Loucy (cell line): ENCODE data around the gene GNAI3.

Source experiments
- H2AFZ ChIP-seq: fragments of 200-600 bp; sonication (generic); 2 replicates; pipeline ENCODE4 v1.6.0; 2016; ENCODE audit warnings: antibody characterized with exemption, mild to moderate bottlenecking, low read length, moderate library complexity
- H3F3A ChIP-seq: fragments of 200-600 bp; 2 replicates; pipeline ENCODE4 v1.6.0; 2016; ENCODE audit warnings: antibody characterized with exemption, low read depth, mild to moderate bottlenecking
- H3K27me3 ChIP-seq: fragments of 200-600 bp; sonication (generic); 2 replicates; pipeline ENCODE4 v1.6.1; 2014; ENCODE audit warnings: low read length, mild to moderate bottlenecking; ENCODE audit not compliant: insufficient read depth, poor library complexity, severe bottlenecking
- H3K36me3 ChIP-seq: fragments of 200-600 bp; sonication (generic); 2 replicates; pipeline ENCODE4 v1.6.1; 2016; ENCODE audit warnings: low read length; ENCODE audit not compliant: insufficient read depth
- H3K4me1 ChIP-seq: fragments of 200-600 bp; sonication (generic); 2 replicates; pipeline ENCODE4 v1.5.1; 2014; ENCODE audit warnings: low read length, mild to moderate bottlenecking; ENCODE audit not compliant: insufficient read depth, poor library complexity, severe bottlenecking
- H3K4me2 ChIP-seq: fragments of 200-600 bp; sonication (generic); 2 replicates; pipeline ENCODE4 v1.6.0; 2014; ENCODE audit warnings: antibody characterized with exemption, low read length, low read depth, mild to moderate bottlenecking; ENCODE audit not compliant: poor library complexity, severe bottlenecking
- H3K4me3 ChIP-seq: fragments of 200-600 bp; sonication (generic); 2 replicates; pipeline ENCODE4 v1.5.1; 2014; ENCODE audit warnings: low read length, mild to moderate bottlenecking, mixed read lengths; ENCODE audit not compliant: poor library complexity, severe bottlenecking
- H3K79me2 ChIP-seq: fragments of 200-600 bp; sonication (generic); 2 replicates; pipeline ENCODE4 v1.6.1; 2014; ENCODE audit warnings: low read length; ENCODE audit not compliant: insufficient read depth
- H3K9ac ChIP-seq: fragments of 200-600 bp; sonication (generic); 2 replicates; pipeline ENCODE4 v1.6.0; 2014; ENCODE audit warnings: mild to moderate bottlenecking, low read depth, low read length, moderate library complexity; ENCODE audit not compliant: poor library complexity, severe bottlenecking
- H3K9me2 ChIP-seq: fragments of 200-600 bp; sonication (generic); replicated peaks from 2 replicates; pipeline ENCODE4 v1.6.1; 2016; ENCODE audit warnings: low read depth, low read length, mixed read lengths
- H3K9me3 ChIP-seq: fragments of 200-600 bp; sonication (generic); 2 replicates; pipeline ENCODE4 v1.6.1; 2014; ENCODE audit warnings: mild to moderate bottlenecking, antibody characterized with exemption, low read length, low read depth; ENCODE audit not compliant: insufficient read depth
- H4K20me1 ChIP-seq: fragments of 200-600 bp; sonication (generic); 2 replicates; pipeline ENCODE4 v1.6.0; 2014; ENCODE audit warnings: antibody characterized with exemption, low read length, mild to moderate bottlenecking; ENCODE audit not compliant: insufficient read depth, poor library complexity, severe bottlenecking
- CTCF ChIP-seq: fragments of 200-600 bp; sonication (generic); conservative IDR thresholded peaks from 2 replicates; pipeline ENCODE4 v1.5.1; 2014; ENCODE audit warnings: mild to moderate bottlenecking, antibody characterized with exemption, low read length
- EZH2phosphoT487 ChIP-seq: fragments of 200-600 bp; IDR thresholded peaks from 2 replicates; pipeline ENCODE4 v1.6.1; 2018; ENCODE audit warnings: antibody characterized with exemption, mild to moderate bottlenecking, moderate library complexity, borderline replicate concordance

GNAI3 gene

GRCh38 chr1:109514846-109515245, 33.6 kb upstream of the GNAI3 start:
- Histone ChIP-seq H3K4me1 (peaks cover 5% of the 10 kb centered on the region), H3K9me3 (no peaks in the 10 kb centered on the region), H3K9me2 (no peaks in the 10 kb centered on the region), H3F3A (no peaks in the 10 kb centered on the region), H3K27me3 (no peaks in the 10 kb centered on the region), H3K79me2 (no peaks in the 10 kb centered on the region), H3K9ac (no peak overlapping the region), H2AFZ (no peak overlapping the region), H3K4me2 (no peak overlapping the region), H3K36me3 (no peaks in the 10 kb centered on the region), H3K4me3 (no peak overlapping the region), H4K20me1 (no peaks in the 10 kb centered on the region)
- TF ChIP-seq CTCF: no peak
- no peak for TF ChIP-seq EZH2phosphoT487

GRCh38 chr1:109516872-109517271, 31.5 kb upstream of the GNAI3 start:
- Histone ChIP-seq H3K9me3 (no peaks in the 10 kb centered on the region), H3K79me2 (no peaks in the 10 kb centered on the region), H3K27me3 (no peaks in the 10 kb centered on the region), H3K9ac (no peak overlapping the region), H3K36me3 (no peaks in the 10 kb centered on the region), H3K4me1 (no peaks in the 10 kb centered on the region), H3K9me2 (no peaks in the 10 kb centered on the region), H3F3A (no peaks in the 10 kb centered on the region), H3K4me3 (no peak overlapping the region), H3K4me2 (no peak overlapping the region), H2AFZ (no peak overlapping the region), H4K20me1 (no peaks in the 10 kb centered on the region)
- no peak for TF ChIP-seq CTCF
- TF ChIP-seq EZH2phosphoT487: no peak

GRCh38 chr1:109517337-109517736, 31.1 kb upstream of the GNAI3 start:
- no peaks in the 10 kb centered on the region for H4K20me1 ChIP-seq
- H3K4me3 ChIP-seq: no peak overlapping the region
- no peak overlapping the region for H3K9ac ChIP-seq
- no peak overlapping the region for H2AFZ ChIP-seq
- H3K79me2 ChIP-seq: no peaks in the 10 kb centered on the region
- H3F3A ChIP-seq: no peaks in the 10 kb centered on the region
- TF ChIP-seq CTCF: no peak
- TF ChIP-seq EZH2phosphoT487: no peak
- no peaks in the 10 kb centered on the region for H3K9me3 ChIP-seq
- H3K4me2 ChIP-seq: no peak overlapping the region
- no peaks in the 10 kb centered on the region for H3K27me3 ChIP-seq
- no peaks in the 10 kb centered on the region for H3K36me3 ChIP-seq
- no peaks in the 10 kb centered on the region for H3K9me2 ChIP-seq
- no peaks in the 10 kb centered on the region for H3K4me1 ChIP-seq
